Vagina (tissue), 2 donors: ENCODE measurements around the gene LRRC43. TPM values are rescaled to one million over a fixed set of nuclear protein-coding genes. Genes with fewer than 3 reads are reported as not detected.
A peak's percentile ranks its signal among the peaks of the same experiment; 100 is the strongest.
"Not testable (repeated sequence)": the region's sequence is repeated elsewhere in the genome, so short reads cannot be mapped to it uniquely, and the experiment has no call there.

Experiments used
- DNase-seq, 2 donors: peaks; one replicate each; pipeline ENCODE4 v3.0.0-alpha.2; 2017; ENCODE audit errors: extremely low spot score in 2 of 2
- H3K27ac ChIP-seq: fragments of 200-600 bp; sonication (generic); one replicate; pipeline ENCODE4 v1.5.1; 2019
- H3K27me3 ChIP-seq: fragments of 200-600 bp; sonication (generic); one replicate; pipeline ENCODE4 v1.5.1; 2019
- H3K36me3 ChIP-seq, 2 donors: fragments of 200-600 bp; sonication (generic); one replicate each; pipeline ENCODE4 v1.5.1; 2017 to 2019
- H3K4me1 ChIP-seq: fragments of 200-600 bp; sonication (generic); one replicate; pipeline ENCODE4 v1.5.1; 2019
- H3K4me3 ChIP-seq, 2 donors: fragments of 200-600 bp; sonication (generic); 1 replicate in 1 of 2; 2 replicates in 1 of 2; pipeline ENCODE4 v1.5.1; 2016 to 2019
- H3K9me3 ChIP-seq: fragments of 200-600 bp; sonication (generic); one replicate; pipeline ENCODE4 v1.5.1; 2019
- CTCF ChIP-seq, 3 experiments: fragments of 450-650 bp in 2 of 3; fragments of 200-600 bp in 1 of 3; sonication (generic) in 1 of 3; IDR thresholded peaks; one replicate each; pipeline ENCODE4 v1.5.1; 2017 to 2019; ENCODE audit warnings: antibody characterized with exemption in 3 of 3, mild to moderate bottlenecking in 2 of 3, moderate library complexity in 2 of 3
- POLR2A ChIP-seq, 2 donors: fragments of 450-650 bp; IDR thresholded peaks; one replicate each; pipeline ENCODE4 v1.6.1; 2017; ENCODE audit warnings: antibody characterized with exemption in 2 of 2, mild to moderate bottlenecking in 2 of 2, moderate library complexity in 2 of 2
- POLR2AphosphoS5 ChIP-seq, 2 donors: sonication (generic); formaldehyde crosslinking; IDR thresholded peaks; one replicate each; pipeline ENCODE4 v1.9.0; 2017; ENCODE audit warnings: antibody characterized with exemption in 2 of 2, mild to moderate bottlenecking in 2 of 2, low read depth in 1 of 2; ENCODE audit not compliant: insufficient read depth in 1 of 2
- intact Hi-C: fragments of 100-400 bp; cut with DNase I; formaldehyde crosslinking; loops from one replicate; pipeline ENCODE4 v1.15.1; 2023
- total RNA-seq: library from RNA; depleted of rRNA; stranded (reverse); fragments of >200 nt; gene quantifications from one replicate; pipeline ENCODE4 v1.2.3, GENCODE V29; 2016

The LRRC43 gene
- total RNA-seq, 1 donor from 2014 or later, result not detected

- Histone ChIP-seq H3K36me3 (no peaks in the 10 kb centered on the region), H3K9me3 (no peaks in the 10 kb centered on the region), H3K27me3 (no peaks in the 10 kb centered on the region), H3K27ac (no peak overlapping the region), H3K4me3 (no peak overlapping the region), H3K4me1 (no peaks in the 10 kb centered on the region)
- TF ChIP-seq POLR2AphosphoS5 (IDR thresholded peaks at IDR 0.05; ENCODE audit: insufficient read depth in 1 of 2, low read depth in 1 of 2), result no peak
- TF ChIP-seq POLR2A (IDR thresholded peaks at IDR 0.05), result no peak
- TF ChIP-seq CTCF (IDR thresholded peaks at IDR 0.05), result no peak
- DNase-seq, result no peak
- intact Hi-C loops, result no loop called here
Measured at GRCh38 chr12:122171399-122171798, 11.5 kb upstream of the LRRC43 start.

DNA sequence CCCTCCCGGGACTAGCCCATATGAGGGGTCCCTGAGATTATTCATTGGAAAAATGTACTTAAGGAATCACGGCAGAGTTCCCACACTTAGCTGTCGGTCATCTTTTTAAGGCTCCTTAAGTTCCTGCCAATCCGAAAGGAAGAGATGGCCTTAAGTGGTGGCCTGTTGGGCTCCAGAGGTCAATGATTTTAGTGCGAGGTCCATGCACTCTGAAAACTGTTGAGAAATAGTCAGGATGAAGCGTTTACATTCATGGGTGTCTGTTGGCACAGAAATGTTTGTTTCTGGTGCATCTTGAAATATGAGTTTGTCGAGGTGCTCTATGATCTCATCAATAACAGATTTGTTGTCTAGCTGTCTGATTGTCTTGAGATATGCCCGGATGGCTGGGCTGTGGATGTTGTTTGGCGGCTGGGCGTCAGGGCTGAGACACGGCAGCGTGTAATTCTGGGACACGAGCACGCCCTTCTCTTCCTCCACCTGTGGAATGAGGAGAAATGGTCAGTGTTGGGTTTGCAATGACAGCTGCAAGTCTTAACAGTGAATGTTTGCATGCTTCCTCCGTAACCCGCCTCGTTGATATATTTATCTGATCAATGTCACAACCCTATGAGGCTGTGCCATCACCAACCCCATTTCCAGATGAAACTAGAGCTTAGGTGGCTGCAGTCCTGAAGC is 10.5 kb upstream of the LRRC43 start:
- H3K27me3 ChIP-seq, result no peaks in the 10 kb centered on the region
- no peak overlapping the region for H3K4me3 ChIP-seq
- no peaks in the 10 kb centered on the region for H3K36me3 ChIP-seq
- H3K27ac ChIP-seq, result no peak overlapping the region
- no peaks in the 10 kb centered on the region for H3K4me1 ChIP-seq
- intact Hi-C loops, result no loop called here
- no peak for DNase-seq
- H3K9me3 ChIP-seq, result no peaks in the 10 kb centered on the region
- TF ChIP-seq POLR2AphosphoS5 (IDR thresholded peaks at IDR 0.05; ENCODE audit: insufficient read depth in 1 of 2, low read depth in 1 of 2) (no peak), POLR2A (IDR thresholded peaks at IDR 0.05) (no peak), CTCF (IDR thresholded peaks at IDR 0.05) (no peak)

GRCh38 chr12:122174155-122174845 is 8.6 kb upstream of the LRRC43 start, which contains the start of gene IL31:
Gene IL31, minus strand, starts transcription at chr12:122174221. Its CDS starts 49 bp downstream, at chr12:122174172.
- Histone ChIP-seq H3K4me1 (no peaks in the 10 kb centered on the region), H3K27ac (no peak within 1 kb of the TSS), H3K9me3 (no peaks in the 10 kb centered on the region), H3K4me3 (no peak within 1 kb of the TSS), H3K36me3 (no peaks in the 10 kb centered on the region), H3K27me3 (no peaks in the 10 kb centered on the region)
- no peak for TF ChIP-seq POLR2A (IDR thresholded peaks at IDR 0.05)
- no peak for TF ChIP-seq CTCF (IDR thresholded peaks at IDR 0.05)
- no peak for TF ChIP-seq POLR2AphosphoS5 (IDR thresholded peaks at IDR 0.05; ENCODE audit: insufficient read depth in 1 of 2, low read depth in 1 of 2)
- no peak for DNase-seq
- intact Hi-C loops, result no loop called here

- DNase-seq, H3K27ac ChIP-seq, intact Hi-C loops: not testable (repeated sequence)
Measured at GRCh38 chr12:122176473-122176872, 6.5 kb upstream of the LRRC43 start.

GRCh38 chr12:122183588-122183940 is 641 bp downstream of the LRRC43 start:
- H3K27ac ChIP-seq, result no peak overlapping the region
- intact Hi-C loops, result no loop called here

More at GRCh38 chr12:122176473-122176872, 6.5 kb upstream of the LRRC43 start:
- not testable (repeated sequence) for H3K9me3 ChIP-seq, H3K4me1 ChIP-seq, H3K27me3 ChIP-seq, H3K36me3 ChIP-seq, H3K4me3 ChIP-seq

More at GRCh38 chr12:122183588-122183940, 641 bp downstream of the LRRC43 start:
- Histone ChIP-seq H3K4me1 (peaks cover 9% of the 10 kb centered on the region), H3K9me3 (no peaks in the 10 kb centered on the region), H3K4me3 (peak overlapping the region; percentile 47 to 48), H3K27me3 (no peaks in the 10 kb centered on the region), H3K36me3 (no peaks in the 10 kb centered on the region)
- DNase-seq, result no peak
- TF ChIP-seq POLR2AphosphoS5 (IDR thresholded peaks at IDR 0.05; ENCODE audit: insufficient read depth in 1 of 2, low read depth in 1 of 2), result no peak
- no peak for TF ChIP-seq CTCF (IDR thresholded peaks at IDR 0.05)
- no peak for TF ChIP-seq POLR2A (IDR thresholded peaks at IDR 0.05)
